SJCRH30 (cell line): ENCODE data around the gene MYO18B. TPM values are rescaled to one million over a fixed set of nuclear protein-coding genes. Genes with fewer than 3 reads are reported as not detected.
"Not testable (repeated sequence)": the region's sequence is repeated elsewhere in the genome, so short reads cannot be mapped to it uniquely, and the experiment has no call there.

Experiments
- DNase-seq, 2 experiments: peaks; one replicate each; pipeline ENCODE4 v3.0.0-alpha.2; 2015 to 2020
- H3K27ac ChIP-seq: fragments of 250-450 bp; sonication (Bioruptor Pico); 2 replicates; pipeline ENCODE4 v1.5.1; 2020; ENCODE audit warnings: mild to moderate bottlenecking, moderate library complexity
- H3K27me3 ChIP-seq: fragments of 250-450 bp; sonication (Bioruptor Pico); 2 replicates; pipeline ENCODE4 v1.5.1; 2020; ENCODE audit warnings: mild to moderate bottlenecking, moderate library complexity
- H3K36me3 ChIP-seq: fragments of 250-450 bp; sonication (Bioruptor Pico); 2 replicates; pipeline ENCODE4 v1.5.1; 2020; ENCODE audit warnings: mild to moderate bottlenecking, moderate library complexity
- H3K4me1 ChIP-seq: fragments of 250-450 bp; sonication (Bioruptor Pico); 2 replicates; pipeline ENCODE4 v1.5.1; 2020; ENCODE audit warnings: mild to moderate bottlenecking, moderate library complexity
- H3K4me3 ChIP-seq: fragments of 250-450 bp; sonication (Bioruptor Pico); 2 replicates; pipeline ENCODE4 v1.5.1; 2020; ENCODE audit warnings: mild to moderate bottlenecking, moderate library complexity
- H3K9me3 ChIP-seq: fragments of 250-450 bp; sonication (Bioruptor Pico); replicated peaks from 2 replicates; pipeline ENCODE4 v1.5.1; 2020; ENCODE audit warnings: mild to moderate bottlenecking, moderate library complexity
- total RNA-seq: library from RNA; depleted of rRNA; stranded (reverse); fragments of >200 nt; shearing (Covaris generic); gene quantifications from 2 replicates; pipeline ENCODE4 v1.2.3, GENCODE V29; 2014

Gene MYO18B
- total RNA-seq, 1 experiment from 2014 or later = 40.6 TPM

DNA sequence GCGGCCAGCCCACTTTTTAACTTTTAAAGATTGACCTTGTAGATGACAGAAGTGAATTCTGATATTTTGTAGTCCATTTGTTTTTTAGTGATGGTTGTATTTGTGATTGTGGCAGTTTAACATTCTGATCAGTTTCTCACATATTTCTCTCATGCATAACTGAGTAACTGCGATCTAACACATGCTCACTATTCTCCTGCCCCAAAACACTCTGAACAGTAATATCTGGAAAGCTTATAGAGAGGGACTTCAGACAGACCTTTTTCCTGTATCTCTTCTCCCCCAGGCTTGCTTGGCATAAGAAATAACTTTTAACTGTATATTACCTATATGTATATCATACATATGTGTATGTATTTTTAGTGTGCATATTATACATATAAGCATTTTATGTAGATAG, 37.3 kb upstream of the MYO18B start:
- peaks cover 27% of the 10 kb centered on the region for H3K4me1 ChIP-seq
- peaks cover 69% of the 10 kb centered on the region for H3K36me3 ChIP-seq
- H3K9me3 ChIP-seq = no peaks in the 10 kb centered on the region
- no peak overlapping the region for H3K27ac ChIP-seq
- DNase-seq = no peak
- no peak overlapping the region for H3K4me3 ChIP-seq
- no peaks in the 10 kb centered on the region for H3K27me3 ChIP-seq

DNA sequence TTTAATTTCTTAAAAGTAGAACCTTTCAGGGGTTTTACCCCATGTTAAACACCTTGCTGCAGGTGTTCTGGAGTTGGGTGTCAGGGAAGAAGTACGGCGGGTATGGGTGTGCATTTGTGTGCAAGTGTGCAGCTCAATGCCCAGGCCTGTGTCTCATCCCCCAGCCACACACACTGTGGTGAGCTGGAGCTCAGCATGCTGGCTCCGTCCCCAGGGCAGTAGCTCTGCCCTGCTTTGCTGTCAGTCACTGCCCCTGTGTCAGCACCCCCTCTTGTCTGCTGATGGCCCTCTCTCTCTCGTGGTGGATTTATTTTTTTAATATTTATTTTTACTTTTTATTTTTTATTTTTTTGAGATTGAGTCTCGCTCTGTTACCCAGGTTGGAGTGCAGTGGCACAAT, 35.8 kb upstream of the MYO18B start:
- DNase-seq = no peak
- Histone ChIP-seq H3K4me1 (peaks cover 15% of the 10 kb centered on the region), H3K27ac (no peak overlapping the region), H3K36me3 (peaks cover 76% of the 10 kb centered on the region), H3K9me3 (no peaks in the 10 kb centered on the region), H3K27me3 (no peaks in the 10 kb centered on the region), H3K4me3 (no peak overlapping the region)

DNA sequence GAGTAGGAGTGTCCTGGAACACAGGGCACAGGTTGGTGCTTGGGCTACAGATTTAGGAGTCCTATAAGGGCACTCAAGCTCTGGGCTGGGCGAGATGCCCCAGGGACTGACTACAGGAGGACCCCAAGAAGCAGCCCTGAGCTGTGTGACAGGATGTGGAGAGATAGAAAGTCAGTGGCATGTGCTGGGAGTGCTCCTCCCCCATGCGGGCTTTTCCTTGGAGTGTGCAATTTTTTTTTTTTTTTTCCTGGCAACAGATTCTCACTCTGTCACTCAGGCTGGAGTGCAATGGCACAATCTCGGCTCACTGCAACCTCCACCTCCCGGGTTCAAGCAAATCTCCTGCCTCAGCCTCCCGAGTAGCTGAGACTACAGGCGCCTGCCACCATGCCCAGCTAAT, 33.6 kb upstream of the MYO18B start:
- not testable (repeated sequence) for H3K9me3 ChIP-seq, DNase-seq, H3K4me1 ChIP-seq, H3K27me3 ChIP-seq, H3K27ac ChIP-seq, H3K4me3 ChIP-seq
- peaks cover 80% of the 10 kb centered on the region for H3K36me3 ChIP-seq

DNA sequence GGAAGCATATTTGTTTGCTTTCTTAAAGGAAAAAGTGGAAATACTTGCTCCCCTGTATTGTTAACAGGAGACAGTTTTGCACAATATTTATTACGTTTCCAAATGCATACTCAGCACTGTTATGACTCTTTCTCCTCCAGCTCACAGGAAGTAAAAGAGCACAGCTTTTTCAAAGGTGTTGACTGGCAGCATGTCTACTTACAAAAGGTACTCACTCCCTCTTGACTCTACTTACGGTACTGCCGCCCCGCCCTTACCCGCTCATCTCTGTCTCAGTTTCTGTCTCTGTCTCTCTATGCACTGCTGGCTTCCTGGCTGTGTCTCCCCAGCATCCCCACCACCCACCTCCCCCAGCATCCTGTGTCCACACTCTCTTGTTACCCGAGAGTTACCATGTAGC, 32.2 kb upstream of the MYO18B start:
- H3K9me3 ChIP-seq = no peaks in the 10 kb centered on the region
- no peak for DNase-seq
- H3K27me3 ChIP-seq = no peaks in the 10 kb centered on the region
- peaks cover 79% of the 10 kb centered on the region for H3K36me3 ChIP-seq
- no peak overlapping the region for H3K4me3 ChIP-seq
- no peaks in the 10 kb centered on the region for H3K4me1 ChIP-seq
- H3K27ac ChIP-seq = no peak overlapping the region

DNA sequence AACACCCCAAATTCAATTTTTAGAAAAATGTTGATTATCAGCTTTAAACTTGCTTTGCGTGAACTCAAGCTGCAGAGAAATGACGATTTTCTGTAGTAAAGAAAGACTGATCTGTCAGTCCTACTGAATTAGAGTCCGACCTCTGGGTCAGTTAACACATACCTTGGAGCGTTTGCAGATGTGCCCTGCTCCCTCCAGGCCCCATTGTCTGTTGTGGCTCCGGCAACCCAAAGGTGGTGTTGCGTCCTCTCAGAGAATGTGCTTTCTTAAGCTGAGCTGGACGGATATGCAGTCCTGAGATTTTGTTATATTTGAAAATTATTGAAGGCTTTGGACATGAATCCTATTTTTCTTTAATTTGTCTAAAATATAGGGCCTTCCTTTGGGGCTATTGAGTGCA, 31.5 kb upstream of the MYO18B start:
- no peaks in the 10 kb centered on the region for H3K4me1 ChIP-seq
- H3K27me3 ChIP-seq = no peaks in the 10 kb centered on the region
- no peak overlapping the region for H3K27ac ChIP-seq

DNA sequence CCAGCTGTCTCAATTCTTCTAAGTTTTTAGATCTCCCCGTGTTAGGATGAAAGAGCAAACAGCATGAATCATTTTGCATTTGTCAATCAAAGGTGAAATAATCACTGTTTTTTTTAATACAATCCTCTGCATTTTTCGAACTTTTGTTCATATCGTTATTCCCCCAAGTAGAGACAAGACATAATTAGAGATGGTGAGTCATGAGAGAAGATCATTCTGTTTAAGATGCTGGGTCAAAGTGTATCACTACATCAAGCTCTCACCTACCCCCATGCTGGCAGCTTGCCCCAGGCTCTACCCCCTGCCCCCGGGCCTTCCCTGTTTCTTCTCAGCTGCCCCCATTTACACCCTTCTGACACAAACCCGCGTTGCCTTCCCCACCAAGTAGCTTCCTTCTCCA, 30.5 kb upstream of the MYO18B start:
- H3K36me3 ChIP-seq = peaks cover 80% of the 10 kb centered on the region
- no peaks in the 10 kb centered on the region for H3K9me3 ChIP-seq
- H3K4me1 ChIP-seq = no peaks in the 10 kb centered on the region
- no peaks in the 10 kb centered on the region for H3K27me3 ChIP-seq
- H3K27ac ChIP-seq = no peak overlapping the region
- DNase-seq = no peak
- no peak overlapping the region for H3K4me3 ChIP-seq

More for the DNA sequence above, 31.5 kb upstream of the MYO18B start:
- no peaks in the 10 kb centered on the region for H3K9me3 ChIP-seq
- no peak overlapping the region for H3K4me3 ChIP-seq
- no peak for DNase-seq
- peaks cover 79% of the 10 kb centered on the region for H3K36me3 ChIP-seq

DNA sequence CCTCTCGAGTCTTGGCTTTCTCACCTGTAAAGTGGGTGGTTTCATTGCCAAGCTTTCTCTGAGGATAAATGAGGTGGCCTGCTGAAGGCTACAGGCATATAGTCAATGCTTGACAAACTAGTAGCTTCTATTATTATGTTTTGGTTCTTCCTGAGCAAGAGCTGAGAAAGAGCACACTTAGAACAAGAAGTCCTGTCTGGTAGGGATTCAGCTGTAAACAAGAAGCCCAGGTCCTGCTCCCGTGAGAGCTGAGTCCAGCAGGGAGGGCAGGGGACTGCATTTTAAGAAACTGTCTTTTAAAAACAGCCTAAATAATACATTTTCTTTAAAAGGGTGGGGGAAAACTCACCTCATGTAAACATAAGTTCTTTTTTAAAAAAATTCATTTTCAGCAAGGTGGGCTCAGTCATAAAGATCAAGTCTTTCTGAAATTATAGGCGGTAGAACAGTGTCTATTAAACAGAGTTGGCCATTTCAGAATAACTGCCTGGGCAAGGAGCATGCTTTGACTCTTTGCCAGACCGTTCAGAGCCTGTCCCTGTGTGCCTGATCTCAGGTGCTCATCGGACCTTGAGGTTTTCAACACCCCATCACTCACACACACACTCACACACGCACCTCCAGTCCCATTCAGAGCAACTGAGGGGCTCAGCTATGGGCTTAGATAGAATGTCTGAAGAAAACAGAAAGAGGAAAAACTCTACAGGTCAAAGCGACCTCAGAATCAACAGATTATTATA, 29.2 kb upstream of the MYO18B start:
- no peaks in the 10 kb centered on the region for H3K27me3 ChIP-seq
- no peaks in the 10 kb centered on the region for H3K9me3 ChIP-seq
- no peak overlapping the region for H3K4me3 ChIP-seq
- DNase-seq = no peak
- peaks cover 86% of the 10 kb centered on the region for H3K36me3 ChIP-seq
- H3K4me1 ChIP-seq = no peaks in the 10 kb centered on the region
- H3K27ac ChIP-seq = no peak overlapping the region

DNA sequence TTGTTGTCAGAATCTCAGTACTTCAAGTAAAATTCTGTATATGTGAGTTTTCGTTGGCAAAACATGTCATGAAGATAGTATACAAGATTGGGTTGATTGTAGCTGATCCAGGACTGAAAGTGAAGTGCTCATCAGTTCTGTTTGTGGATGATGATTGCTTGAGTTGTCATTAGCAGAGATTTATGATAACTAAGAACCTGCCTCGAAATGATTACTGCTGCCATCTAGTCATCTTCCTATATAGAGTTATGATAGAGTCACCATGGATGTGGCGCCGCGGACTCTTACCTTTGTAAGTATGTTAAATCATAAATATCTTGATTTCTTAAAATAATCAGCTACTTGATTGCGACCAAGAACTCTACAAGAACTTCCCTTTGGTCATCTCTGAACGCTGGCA, 27.9 kb upstream of the MYO18B start:
- no peak for DNase-seq
- no peak overlapping the region for H3K27ac ChIP-seq
- peaks cover 92% of the 10 kb centered on the region for H3K36me3 ChIP-seq
- H3K9me3 ChIP-seq = no peaks in the 10 kb centered on the region
- H3K4me1 ChIP-seq = no peaks in the 10 kb centered on the region
- no peaks in the 10 kb centered on the region for H3K27me3 ChIP-seq
- H3K4me3 ChIP-seq = no peak overlapping the region

DNA sequence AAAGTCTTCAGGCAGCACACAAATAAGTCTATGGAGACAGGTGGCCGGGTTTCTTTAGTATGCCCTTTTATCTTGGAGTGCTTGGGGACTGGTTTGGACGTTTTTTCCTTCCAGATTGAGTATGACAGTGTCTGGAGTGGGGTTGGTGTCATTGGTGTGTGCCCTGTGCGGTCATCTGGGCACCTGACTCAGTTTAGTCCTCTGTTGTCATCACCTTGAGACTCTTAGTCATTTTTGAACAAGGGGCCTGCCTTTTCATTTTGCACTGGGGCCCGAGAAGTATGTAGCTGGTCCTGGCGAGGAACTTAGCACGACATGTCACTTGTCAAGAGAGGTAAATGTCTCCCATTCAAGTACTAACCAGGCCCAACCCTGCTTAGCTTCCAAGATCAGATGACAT, 27.2 kb upstream of the MYO18B start:
- H3K36me3 ChIP-seq = peaks cover 92% of the 10 kb centered on the region
- H3K27me3 ChIP-seq = no peaks in the 10 kb centered on the region
- DNase-seq = no peak
- H3K9me3 ChIP-seq = no peaks in the 10 kb centered on the region
- no peak overlapping the region for H3K4me3 ChIP-seq
- H3K4me1 ChIP-seq = no peaks in the 10 kb centered on the region
- no peak overlapping the region for H3K27ac ChIP-seq

DNA sequence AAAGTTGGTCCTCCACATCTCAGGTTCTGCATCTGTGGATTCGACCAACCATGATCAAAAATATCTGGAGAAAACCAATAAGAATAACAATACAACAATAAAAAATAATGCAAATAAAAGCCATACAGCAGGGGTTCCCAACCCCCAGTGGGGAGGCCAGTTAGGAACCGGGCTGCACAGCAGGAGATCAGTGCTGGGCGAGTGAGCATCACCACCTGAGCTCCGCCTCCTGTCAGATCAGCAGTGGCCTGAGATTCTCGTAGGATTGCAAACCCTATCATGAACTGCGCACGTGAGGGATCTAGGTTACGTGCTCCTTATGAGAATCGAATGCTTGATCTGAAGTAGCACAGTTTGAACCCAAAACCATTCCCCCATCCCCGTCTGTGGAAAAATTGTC, 25.4 kb upstream of the MYO18B start:
- Histone ChIP-seq H3K27me3 (no peaks in the 10 kb centered on the region), H3K27ac (no peak overlapping the region), H3K36me3 (peaks cover 88% of the 10 kb centered on the region), H3K9me3 (no peaks in the 10 kb centered on the region), H3K4me1 (no peaks in the 10 kb centered on the region), H3K4me3 (no peak overlapping the region)
- no peak for DNase-seq

DNA sequence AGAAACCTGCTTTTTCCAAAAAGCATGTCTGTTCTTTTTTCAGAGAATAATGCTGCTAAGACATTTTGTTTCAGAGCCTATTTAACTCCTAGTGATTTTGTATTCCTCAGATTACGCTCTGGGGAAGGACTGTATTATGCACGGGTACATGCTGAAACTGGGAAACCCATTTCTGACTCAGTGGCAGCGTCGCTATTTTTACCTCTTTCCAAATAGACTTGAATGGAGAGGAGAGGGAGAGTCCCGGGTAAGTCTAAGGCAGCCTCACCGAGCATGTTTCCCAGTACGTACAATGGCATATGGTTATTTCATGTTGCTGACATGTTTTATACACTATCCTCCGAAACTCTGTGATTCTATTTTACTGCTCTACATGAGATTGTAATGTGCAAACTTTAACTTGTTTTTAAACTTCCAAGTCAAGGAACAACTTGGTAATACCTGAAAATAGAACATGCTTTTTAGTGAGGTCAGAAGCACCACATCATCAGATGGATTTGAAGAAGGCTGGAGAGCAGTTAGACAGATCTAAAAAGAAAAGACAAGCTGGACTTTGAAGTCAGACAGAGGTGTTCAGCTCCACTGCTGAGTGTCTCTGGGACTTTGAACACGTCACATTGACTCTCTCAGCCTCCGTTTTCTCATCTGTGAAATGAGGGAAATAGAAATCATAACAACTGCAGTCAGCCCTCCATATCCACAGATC, 23.7 kb upstream of the MYO18B start:
- H3K4me1 ChIP-seq = no peaks in the 10 kb centered on the region
- DNase-seq = no peak
- no peaks in the 10 kb centered on the region for H3K27me3 ChIP-seq
- H3K4me3 ChIP-seq = no peak overlapping the region
- no peaks in the 10 kb centered on the region for H3K9me3 ChIP-seq
- no peak overlapping the region for H3K27ac ChIP-seq
- peaks cover 84% of the 10 kb centered on the region for H3K36me3 ChIP-seq

DNA sequence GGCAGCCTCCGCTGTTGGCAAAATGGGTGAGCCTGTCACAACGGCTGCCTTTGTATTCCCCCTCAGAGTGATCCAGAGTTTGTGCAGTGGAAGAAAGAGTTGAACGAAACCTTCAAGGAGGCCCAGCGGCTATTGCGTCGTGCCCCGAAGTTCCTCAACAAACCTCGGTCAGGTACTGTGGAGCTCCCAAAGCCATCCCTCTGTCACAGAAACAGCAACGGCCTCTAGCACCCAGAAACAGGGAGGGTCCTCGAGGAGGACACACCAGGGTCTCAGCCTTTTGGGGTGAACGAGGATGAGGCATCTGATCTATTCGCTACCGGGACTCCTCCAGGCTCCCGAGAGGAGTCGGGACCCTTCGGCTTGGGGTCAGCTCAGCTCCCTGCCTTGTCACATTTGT, 19.8 kb upstream of the MYO18B start:
- Histone ChIP-seq H3K36me3 (peaks cover 52% of the 10 kb centered on the region), H3K9me3 (no peaks in the 10 kb centered on the region), H3K4me1 (no peaks in the 10 kb centered on the region), H3K4me3 (no peak overlapping the region), H3K27me3 (no peaks in the 10 kb centered on the region), H3K27ac (no peak overlapping the region)
- DNase-seq = no peak

DNA sequence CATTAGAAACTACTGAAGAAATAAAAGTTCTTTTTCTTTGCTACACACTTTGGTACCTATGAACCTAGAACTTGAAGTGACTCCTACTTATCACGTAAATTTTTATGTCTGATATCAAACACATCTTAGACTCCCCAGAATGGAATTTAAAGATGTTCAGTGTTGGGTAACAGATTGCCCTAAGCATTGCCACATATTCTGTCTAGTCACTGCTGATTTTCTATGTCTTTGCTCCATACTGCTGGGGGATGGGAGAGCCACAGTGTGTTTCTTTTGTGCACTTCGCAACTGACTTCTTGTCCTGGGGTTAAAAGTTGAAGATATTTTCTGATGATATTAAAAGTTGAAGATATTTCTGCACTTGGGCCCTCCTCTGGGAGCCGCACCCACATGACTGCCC, 19.4 kb upstream of the MYO18B start:
- Histone ChIP-seq H3K36me3 (peaks cover 48% of the 10 kb centered on the region), H3K4me1 (no peaks in the 10 kb centered on the region), H3K27me3 (no peaks in the 10 kb centered on the region), H3K4me3 (no peak overlapping the region), H3K27ac (no peak overlapping the region), H3K9me3 (no peaks in the 10 kb centered on the region)
- no peak for DNase-seq

DNA sequence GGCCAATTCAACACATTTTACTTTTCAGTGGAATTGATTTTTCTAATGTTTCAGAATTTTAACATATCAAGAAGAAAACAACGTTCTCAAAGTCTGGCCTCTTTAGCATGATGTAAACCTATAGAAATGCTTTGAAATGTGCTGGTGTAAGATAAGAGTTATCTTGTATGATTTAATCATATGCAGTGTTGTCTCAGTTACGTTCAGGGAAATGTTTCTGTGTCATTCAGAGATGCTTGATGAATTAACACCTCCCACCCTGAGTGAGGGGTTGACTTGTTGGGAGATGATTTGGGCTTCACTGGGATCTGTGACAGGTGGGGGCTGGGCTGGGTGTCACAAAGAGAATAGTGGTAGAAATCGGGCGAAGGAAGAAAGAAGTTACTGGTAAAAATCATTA, 15.7 kb upstream of the MYO18B start:
- DNase-seq = no peak
- H3K27me3 ChIP-seq = no peaks in the 10 kb centered on the region
- H3K27ac ChIP-seq = no peak overlapping the region
- H3K4me3 ChIP-seq = no peak overlapping the region
- H3K4me1 ChIP-seq = no peaks in the 10 kb centered on the region
- H3K36me3 ChIP-seq = peaks cover 26% of the 10 kb centered on the region
- H3K9me3 ChIP-seq = no peaks in the 10 kb centered on the region

DNA sequence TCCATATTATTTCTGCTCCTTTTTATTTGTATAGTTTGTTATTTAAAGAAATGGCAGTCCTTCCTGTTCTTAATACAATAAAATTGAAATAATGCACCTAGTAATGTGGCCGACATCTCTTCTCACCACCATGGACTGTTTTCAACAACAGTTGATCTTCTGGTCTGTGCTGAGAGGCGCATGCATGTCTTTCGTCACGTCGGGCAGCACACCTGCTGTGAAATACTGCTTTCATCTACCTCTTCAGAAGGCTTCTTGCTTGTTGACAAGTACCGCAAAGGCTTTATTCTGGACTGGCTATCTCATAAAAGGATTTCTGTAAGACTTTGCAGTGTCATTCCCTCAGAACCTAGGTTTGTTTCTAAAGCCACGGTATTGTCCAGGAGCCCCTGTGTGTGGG, 13.9 kb upstream of the MYO18B start:
- Histone ChIP-seq H3K9me3 (no peaks in the 10 kb centered on the region), H3K4me1 (peaks cover 5% of the 10 kb centered on the region; the same call in 1 of the 2 replicates), H3K4me3 (no peak overlapping the region), H3K27me3 (no peaks in the 10 kb centered on the region), H3K27ac (no peak overlapping the region), H3K36me3 (peaks cover 10% of the 10 kb centered on the region)
- DNase-seq = no peak
